COLO829 (cell line): ENCODE results near the gene PARP3.

ENCODE experiments used
- DNase-seq: peaks from one replicate; pipeline ENCODE4 v3.0.0; 2012; ENCODE audit warnings: low spot score

The PARP3 gene

DNA sequence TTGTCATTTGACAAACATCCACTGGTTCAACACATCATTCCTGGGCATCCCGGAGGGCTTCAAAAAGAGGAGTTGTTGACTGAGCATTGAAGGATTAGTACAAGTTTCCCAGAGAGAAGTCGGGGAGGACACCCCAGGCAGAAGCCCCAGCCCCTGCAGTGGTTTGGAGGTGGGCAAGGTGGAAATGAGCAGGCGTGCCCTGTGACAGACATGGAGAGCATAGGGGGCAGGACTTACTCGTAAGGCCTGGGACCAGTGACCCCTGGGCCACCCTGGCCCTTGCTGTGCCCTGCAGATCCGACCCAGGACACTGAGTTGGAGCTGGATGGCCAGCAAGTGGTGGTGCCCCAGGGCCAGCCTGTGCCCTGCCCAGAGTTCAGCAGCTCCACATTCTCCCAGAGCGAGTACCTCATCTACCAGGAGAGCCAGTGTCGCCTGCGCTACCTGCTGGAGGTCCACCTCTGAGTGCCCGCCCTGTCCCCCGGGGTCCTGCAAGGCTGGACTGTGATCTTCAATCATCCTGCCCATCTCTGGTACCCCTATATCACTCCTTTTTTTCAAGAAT, 5.9 kb downstream of the PARP3 start:
- no peak for DNase-seq

DNA sequence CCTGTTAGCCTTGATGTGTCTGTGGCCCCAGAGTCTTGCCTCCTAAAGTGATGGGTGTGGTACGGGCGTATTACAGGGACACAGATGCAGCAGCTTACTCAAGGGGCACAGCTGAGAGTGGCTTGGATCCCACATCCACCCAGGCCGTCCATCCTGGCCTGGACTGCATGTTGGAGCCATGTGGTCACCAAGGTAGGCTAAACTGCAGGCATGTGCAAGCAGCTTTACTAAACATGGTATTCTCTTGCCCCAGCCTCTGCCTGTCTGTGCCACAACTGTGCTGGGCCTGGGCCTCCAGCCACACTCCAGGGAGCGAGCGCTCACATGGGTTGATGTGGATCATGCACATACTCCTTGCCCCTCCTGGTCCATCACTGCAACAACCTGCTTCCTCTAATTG, 7.0 kb downstream of the PARP3 start:
- DNase-seq = no peak

DNA sequence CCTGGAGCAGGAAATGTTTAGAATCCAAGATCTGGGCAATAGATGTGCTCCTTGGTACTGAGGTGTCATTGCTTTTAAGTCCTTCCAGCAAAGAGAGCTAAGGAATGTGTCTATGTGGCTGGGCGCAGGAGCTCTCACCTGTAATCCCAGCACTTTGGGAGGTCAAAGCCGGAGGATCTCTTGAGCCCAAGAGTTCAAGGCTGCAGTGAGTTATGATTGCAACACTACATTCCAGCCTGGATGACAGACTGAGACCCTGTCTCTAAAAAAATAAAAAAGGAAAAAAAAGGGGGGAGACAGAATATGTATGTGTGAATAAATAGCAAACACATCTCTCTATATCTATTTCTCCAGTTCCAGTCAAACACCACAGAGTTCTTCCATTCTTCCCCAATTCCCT, 8.7 kb downstream of the PARP3 start:
- no peak for DNase-seq

DNA sequence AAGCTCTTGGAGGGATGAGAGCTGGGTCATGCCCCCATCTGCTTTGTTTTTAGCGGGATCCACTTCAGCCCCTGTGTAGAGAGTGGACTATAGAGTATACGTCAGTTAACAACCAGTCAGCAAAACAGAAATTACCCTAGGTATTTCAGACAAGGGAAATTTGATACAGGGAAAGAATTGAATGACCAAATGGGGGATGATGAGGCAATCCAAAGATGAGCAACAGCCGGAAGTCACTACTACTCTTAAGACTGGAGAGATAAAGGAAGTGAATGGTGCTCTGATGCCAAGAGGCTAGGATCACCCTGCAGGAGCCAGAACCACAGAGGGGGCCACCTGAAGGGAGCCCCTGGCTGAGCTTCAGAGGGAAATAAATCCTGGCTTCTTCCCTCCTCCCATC, 11.3 kb downstream of the PARP3 start:
- no peak for DNase-seq

DNA sequence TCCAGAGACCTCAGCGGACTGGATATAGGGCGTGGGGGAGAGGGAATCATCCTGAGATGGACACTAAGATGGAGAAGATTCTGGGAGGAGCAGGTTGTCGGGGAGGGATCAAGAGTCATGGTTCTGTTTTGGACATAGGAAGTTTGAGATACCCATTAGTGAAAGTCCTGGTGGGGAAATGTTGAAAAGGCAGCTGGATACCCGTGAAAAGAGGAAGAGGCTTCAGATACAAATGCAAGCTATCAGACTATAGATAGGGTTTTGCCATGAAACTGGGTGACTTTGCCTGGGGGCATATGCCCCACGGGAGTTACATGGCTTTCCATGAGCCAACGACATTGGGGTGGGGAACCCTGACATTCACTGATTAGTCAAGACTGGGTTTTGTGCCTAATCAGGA, 11.9 kb downstream of the PARP3 start:
- DNase-seq = no peak

DNA sequence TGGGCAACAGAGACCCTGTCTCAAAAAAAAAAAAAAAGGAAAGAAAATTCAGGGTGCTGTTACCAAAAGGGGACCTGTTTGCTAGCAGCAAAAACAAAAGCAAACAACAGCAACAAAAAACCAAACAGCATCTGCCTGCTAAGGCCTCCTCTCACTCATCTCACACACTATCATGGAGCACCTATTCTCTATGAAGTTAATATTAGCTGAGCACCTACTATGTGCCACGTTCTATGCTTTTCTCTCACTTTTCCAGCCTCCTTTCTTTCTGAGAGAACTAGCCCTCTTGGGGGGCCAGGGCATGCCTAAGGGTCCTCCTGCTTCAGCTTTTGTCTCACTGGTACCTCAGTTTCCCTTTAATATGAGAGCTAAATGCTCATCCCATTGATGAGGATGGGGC, 12.6 kb downstream of the PARP3 start:
- no peak for DNase-seq

DNA sequence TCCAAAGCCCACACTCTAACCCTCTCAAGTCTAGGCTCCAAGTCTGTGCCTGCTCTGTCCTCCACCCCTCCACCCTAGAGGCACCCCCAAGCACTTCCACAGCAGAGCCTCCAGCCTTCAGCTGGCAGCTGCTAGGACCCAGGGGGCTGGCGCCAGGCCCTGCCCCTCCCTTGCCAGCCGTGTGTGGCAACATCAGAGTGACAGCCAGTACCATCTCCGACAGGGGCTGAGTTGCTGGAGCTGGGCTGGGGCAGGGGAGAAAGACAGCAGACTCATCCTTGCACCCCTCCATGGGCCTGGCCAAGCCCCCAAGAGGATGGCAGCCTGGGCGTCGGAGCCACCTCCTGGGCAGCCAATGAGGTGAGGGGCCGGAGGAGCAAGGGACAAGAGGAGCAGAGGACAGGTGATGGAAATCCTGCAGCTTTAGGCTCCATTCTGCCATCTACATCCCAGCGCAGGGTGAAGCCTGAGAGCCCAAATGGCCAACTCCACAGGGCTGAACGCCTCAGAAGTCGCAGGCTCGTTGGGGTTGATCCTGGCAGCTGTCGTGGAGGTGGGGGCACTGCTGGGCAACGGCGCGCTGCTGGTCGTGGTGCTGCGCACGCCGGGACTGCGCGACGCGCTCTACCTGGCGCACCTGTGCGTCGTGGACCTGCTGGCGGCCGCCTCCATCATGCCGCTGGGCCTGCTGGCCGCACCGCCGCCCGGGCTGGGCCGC, 13.2 kb downstream of the PARP3 start, which contains the start of gene GPR62:
Gene GPR62, plus strand, starts transcription at position 207 of the 718 bp plus-strand sequence. Its CDS starts 272 bp downstream, at position 479.
- no peak for DNase-seq

DNA sequence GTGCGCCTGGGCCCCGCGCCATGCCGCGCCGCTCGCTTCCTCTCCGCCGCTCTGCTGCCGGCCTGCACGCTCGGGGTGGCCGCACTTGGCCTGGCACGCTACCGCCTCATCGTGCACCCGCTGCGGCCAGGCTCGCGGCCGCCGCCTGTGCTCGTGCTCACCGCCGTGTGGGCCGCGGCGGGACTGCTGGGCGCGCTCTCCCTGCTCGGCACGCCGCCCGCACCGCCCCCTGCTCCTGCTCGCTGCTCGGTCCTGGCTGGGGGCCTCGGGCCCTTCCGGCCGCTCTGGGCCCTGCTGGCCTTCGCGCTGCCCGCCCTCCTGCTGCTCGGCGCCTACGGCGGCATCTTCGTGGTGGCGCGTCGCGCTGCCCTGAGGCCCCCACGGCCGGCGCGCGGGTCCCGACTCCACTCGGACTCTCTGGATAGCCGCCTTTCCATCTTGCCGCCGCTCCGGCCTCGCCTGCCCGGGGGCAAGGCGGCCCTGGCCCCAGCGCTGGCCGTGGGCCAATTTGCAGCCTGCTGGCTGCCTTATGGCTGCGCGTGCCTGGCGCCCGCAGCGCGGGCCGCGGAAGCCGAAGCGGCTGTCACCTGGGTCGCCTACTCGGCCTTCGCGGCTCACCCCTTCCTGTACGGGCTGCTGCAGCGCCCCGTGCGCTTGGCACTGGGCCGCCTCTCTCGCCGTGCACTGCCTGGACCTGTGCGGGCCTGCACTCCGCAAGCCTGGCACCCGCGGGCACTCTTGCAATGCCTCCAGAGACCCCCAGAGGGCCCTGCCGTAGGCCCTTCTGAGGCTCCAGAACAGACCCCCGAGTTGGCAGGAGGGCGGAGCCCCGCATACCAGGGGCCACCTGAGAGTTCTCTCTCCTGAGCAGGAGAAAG, 14.0 kb downstream of the PARP3 start:
- no peak for DNase-seq

DNA sequence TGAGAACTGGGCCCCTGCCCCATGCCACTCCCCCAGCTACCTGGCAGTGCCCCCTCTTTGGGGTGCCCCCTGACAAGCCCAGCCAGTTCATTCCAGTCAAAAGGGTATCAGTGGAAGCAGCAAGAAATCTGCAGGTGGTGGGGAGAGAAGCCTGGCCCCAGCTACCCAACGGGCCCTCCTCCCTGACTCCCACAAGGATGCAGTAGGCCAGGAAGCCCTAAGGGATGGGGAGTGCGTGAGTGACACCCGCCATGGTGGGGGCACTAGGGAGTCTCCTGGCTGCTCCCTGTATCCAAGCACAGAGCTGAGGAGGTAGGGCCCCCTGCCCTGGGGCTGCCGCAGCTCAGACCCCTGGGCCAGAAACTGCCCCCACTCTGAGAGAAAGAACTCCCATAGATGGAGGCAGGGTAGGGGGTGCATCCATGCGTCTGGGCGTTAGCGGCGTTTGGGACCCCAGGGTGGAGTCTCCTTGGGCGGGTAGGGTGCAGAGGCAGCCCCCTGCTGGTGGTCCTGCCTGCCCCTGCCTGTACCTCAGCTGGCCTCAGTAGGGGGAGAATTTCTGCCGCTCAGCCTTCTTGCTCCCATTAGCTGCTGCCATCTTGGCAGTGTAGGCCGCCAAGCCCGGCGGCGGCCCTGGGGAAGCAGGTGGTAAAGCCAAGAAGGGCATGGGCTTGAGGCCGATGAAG, 15.5 kb downstream of the PARP3 start:
- DNase-seq = no peak

DNA sequence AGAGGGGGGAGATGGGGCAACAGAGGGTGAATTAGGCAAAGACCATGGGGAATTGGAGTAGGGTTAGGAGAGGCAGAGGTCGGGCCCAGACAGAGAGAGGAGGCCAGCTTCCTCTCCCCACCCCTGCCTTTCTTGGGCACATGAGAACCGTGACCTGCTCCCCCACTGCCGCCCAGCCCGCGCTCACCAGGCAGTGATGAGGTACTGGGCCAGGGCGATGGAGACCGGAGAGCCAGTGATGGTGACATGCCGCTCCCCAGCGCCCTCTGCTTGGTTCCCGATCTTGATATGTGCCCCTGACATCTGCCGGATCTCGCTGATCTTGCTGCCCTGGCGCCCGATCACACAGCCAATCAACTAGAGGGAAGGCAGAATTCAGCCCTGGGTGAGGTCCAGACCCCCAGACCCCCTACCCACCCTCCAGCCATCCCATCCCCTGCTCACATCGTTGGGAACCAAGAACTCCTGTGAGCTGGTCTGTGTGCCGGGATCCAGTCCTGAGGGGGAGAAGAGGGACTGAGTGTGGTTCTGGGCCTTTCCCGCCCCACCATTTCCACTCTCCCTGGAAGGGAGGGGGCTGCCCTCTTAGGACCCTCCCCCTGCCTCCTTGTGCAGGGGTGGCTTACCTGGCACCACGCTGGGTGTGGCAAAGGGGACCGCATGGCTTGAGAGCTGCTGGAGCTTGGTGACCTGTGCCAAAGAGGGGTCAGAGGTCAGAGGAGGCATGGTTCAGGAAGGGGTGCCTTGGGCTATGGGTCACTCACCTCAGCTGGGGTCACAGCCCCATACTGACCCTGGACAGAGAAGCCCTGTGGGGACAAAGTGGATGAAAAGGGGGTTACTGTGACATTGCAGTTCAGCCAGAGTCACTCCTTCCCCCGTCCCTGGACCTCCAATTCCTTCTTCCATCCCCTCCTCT, 16.7 kb downstream of the PARP3 start:
- DNase-seq = no peak

DNA sequence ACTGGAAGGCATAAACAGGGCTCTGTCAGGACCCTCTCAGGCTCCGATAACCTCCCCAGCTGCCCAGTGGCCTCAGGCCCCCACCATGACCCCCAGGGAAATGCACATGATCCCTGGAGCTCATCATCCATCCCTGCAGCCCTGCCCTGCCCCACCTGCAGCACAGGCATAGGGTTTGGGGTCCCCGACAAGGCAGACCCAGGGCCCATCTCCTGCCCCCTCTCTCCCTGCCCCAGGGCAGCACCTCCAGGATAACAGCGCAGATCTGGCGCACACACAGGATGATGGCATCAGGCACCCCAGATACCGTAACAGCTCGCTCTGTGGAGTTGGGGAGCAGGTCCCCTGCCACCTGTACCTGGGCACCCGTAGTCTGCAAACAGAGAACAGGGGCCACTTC, 17.5 kb downstream of the PARP3 start:
- no peak for DNase-seq

DNA sequence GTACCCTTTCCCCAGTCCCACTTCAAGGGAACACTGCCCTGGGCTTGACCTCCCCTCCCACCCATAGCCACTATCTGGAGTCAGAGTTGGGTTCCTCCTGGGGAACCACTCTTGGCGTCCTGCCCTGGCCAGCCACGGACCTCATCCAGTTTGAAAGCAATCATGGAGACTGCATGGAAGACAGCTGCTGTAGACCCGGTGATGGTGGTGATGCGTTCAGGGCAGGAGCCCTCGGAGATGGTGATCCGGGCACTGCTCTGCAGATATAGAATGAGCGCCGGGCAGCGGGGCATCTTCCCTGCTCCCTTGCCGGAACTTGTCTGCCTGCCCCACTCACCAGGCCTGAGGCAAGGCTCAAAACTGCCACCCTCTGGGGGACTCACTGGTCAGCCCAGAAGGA, 18.2 kb downstream of the PARP3 start:
- no peak for DNase-seq

DNA sequence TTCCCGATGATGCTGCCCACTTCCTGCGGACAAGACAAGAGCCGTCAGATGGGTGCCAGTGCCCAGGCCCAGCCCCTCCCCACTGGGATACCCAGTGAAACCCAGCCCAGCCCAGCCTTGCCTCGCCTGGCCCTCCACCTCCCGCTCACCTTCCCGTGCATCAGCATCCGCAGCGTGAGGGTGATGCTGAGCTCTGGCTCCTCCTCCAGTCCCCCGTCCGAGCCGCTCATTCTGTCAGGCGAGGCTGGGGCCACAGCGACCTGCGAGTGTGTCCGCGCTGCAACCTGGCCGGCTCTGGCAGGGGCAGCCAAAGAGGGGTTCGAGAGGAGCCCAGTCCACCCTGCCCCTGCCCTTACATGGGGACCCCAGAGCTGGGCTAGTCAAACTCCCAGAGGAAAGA, 18.8 kb downstream of the PARP3 start:
- no peak for DNase-seq

DNA sequence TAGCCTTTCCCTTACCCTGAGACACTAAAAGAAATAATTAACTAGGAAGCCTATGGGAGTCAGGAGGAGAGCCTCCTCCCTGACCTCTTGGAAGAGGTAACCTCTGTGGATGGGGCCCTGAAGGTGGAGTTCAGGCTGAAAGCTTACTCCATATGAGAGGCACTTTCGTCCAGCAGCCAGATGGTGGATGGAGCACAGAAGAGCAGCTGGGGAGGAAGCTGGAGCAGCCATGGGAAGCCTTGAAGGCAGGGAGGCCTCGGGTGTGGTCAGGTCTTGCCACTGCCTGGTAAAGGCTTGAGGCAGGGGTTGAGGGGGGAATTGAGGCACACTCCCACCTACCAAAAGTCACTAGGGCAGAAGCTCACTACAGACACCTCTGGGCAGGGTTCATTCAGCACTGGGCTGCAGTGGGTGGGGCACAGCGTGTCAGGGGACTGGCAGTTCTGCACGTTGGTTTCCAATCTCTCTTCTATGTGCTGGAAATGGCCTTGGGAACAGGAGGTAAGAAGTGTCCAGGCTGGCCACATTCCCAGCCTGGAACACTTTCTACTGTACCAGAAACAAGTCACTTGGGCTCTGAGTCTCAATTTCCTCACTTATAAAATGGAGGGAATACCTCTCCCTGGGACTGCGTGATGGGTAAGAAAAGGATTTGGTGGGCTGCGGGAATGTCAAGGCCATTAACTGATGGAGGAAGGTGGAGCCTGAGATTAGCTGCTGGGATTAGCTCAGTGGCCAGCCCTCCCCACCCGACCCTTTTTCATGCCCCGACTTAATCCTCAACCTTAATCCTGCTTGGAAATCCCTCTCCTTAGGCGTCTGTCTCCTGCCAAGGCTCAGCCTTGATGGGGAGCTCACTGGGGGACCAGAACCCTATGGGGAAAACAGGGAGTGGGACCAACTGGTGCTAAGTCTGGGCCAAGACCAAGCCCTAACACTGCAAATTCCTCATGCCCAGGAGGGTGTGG, 19.7 kb downstream of the PARP3 start:
- no peak for DNase-seq

DNA sequence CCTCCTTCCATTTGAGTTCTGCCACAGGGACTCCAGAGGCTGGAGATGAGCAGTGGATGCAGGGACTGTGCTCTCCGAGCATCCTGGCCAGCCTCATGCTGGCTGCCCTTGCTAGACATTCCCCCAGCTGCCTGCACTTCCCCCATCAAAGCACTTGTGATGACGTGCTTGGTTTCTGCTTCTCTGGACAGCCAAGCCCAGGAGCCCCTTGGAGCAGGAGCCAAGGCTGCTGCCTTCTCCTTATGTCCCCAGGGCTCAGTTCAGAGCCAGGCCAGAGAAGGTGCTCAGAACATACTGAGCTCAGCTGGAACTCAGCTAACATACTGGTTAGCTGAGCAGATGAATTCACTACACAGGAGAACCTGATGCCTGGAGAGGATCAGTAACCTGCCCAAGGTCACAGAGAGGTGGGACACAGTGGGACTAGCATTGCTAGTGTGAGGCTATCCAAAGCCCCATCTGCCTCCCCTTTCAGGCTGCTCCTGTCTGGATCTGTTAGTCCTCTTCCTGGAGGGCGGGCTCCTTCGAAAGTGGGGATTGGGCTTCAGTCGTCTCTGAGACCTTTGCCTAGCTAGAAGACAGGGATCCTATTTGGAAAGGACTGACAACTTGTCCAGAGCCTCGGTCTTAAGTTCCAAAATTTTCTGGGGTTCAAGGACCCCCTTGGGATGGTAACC, 20.8 kb downstream of the PARP3 start:
- DNase-seq = no peak

DNA sequence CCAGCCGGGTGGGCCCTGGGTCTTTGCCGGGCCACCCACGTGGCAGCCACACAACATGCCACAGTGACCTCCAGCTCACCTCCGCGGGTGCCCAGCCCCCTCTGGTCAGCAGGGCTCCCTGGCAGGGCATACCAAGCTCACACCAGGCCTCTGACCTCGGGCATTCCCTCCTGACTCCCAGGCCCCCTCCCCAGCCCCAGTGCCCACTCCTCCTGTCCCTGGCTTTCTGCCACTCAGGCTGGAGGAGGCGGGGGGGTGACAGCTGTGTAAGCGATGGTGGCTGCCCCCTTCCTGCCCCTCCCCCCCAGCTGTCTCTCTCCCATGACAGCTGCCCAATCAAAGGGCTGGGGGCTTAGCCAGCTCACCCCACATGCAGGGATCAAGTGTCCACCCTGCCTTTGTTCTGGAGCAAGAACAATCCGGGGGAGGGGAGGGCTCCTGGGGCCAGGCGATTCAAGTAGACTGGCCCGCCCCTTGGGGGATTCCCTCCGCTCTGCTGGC, 21.8 kb downstream of the PARP3 start:
- DNase-seq = no peak

DNA sequence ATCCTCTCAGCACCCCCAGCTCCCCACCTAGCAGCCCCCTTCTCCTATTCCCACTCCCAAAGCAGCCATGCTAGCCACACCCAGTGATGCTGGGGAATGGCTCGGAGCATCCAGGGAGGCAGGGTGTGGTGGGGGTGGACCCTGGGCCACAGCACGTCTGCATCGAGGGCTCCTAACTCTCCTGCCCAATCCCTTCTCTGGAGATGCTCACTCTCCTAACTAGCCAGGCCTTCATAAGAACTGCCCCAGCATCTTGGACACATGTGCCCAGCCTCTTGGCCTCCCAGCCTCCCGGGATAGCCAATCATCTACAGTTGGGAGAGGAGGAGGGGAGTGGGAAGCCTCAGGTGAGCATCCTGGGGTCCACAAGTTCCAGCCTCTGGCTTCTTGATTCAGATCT, 22.4 kb downstream of the PARP3 start:
- no peak for DNase-seq

DNA sequence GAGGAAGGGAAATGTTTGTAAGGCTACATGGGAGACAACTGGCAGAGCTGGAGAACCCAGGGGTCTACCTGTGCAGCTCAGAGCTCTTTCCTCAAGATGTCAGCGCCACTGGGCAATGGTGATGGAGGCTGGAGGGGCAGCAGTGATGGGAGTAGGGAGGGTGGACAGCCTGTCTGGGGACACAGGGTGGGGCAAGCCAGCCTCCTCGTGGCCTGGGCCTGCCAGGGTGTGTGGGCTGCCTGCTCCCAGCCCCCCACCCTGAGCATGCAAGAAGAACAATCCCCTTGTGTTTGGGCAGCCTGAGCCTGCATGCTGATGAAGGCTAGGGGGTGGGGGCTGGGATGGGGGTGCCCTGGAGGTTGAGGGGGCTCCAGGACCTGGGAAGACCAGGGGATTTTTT, 23.9 kb downstream of the PARP3 start:
- no peak for DNase-seq

DNA sequence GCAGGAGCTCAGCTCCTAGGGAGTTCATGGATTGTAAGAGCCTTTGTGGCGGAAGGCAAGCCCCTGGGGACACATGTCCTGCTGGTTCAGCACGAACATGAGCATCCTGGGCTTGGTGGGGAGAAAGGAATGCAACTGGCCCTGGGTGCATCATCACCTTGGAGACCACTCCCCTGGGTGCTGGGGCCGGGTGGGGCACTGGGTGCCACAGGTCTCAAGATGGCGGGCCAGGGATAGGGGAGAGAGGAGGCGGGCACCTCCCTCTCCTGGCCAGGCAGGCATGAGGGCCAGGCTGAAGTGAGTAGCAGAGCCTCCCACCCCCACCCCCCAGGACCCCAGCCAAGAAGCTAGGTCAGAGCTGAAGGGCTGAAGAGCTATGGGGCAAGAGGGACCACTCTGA, 24.3 kb downstream of the PARP3 start:
- DNase-seq = no peak
